ENCODE data around the gene HP. TPM values are rescaled to one million over a fixed set of nuclear protein-coding genes. Genes with fewer than 3 reads are reported as not detected.

HP gene
- total and polyA plus RNA-seq, 2 of the 13 experiments (the other 11 are each of a cell fraction or from before 2014, with no cell fraction given), result 387 to 524 TPM

DNA sequence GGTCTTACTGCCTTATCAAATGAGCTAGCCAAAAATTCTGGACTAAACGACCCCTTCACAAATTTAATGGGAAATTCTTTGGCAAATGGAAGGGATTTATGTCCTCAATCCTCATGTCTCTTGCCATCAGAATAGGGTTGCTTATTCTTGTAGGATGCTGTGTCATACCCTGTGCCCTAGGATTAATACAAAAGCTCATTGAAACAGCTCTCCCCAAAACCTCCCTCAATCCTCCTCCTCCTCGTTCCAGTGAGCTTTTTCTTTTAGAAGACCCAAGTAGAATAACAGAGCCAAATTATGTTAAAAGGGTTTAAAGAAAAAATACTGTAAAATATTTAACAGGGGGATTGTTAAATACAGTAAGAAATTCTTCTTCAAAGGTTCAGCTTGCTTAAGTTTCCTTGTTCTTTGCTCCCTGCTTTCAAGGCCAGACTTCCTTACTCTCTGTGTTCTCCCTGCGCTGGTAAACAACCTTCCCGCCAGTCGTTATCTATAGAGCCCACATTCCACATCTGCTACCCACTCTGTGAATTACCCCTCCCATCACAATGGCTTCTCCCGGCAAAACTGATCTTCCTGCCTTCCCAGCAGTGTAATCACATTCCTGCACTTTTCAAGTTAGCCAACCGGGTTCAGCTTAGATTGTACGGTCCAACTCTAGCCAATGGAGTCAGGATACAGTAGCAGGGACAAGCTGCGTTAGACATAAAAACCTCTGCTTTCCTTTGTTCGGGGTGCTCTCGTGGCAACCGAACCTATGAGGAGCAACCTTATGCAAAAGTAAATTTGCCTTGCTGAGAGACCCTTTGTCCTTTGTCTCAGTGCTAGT lies 18.4 kb downstream of the HP start (continued):
- TF ChIP-seq RBM22 (optimal IDR thresholded peaks at IDR 0.05; ENCODE audit: low read length), result no peak
- TF ChIP-seq ZNF766 (CRISPR knock-in tag; IDR thresholded peaks at IDR 0.05; ENCODE audit: borderline replicate concordance), result 0 out of 2 replicates have a peak, but pooled peaks have one; percentile 60
- TF ChIP-seq YEATS2 (CRISPR knock-in tag; IDR thresholded peaks at IDR 0.05; ENCODE audit: borderline replicate concordance), result peak; percentile 66
- peak; percentile 49; the same call in 1 of the 2 replicates for TF ChIP-seq ZNF644 (CRISPR knock-in tag; IDR thresholded peaks at IDR 0.05; ENCODE audit: low read depth)
- TF ChIP-seq, protein P1, sequence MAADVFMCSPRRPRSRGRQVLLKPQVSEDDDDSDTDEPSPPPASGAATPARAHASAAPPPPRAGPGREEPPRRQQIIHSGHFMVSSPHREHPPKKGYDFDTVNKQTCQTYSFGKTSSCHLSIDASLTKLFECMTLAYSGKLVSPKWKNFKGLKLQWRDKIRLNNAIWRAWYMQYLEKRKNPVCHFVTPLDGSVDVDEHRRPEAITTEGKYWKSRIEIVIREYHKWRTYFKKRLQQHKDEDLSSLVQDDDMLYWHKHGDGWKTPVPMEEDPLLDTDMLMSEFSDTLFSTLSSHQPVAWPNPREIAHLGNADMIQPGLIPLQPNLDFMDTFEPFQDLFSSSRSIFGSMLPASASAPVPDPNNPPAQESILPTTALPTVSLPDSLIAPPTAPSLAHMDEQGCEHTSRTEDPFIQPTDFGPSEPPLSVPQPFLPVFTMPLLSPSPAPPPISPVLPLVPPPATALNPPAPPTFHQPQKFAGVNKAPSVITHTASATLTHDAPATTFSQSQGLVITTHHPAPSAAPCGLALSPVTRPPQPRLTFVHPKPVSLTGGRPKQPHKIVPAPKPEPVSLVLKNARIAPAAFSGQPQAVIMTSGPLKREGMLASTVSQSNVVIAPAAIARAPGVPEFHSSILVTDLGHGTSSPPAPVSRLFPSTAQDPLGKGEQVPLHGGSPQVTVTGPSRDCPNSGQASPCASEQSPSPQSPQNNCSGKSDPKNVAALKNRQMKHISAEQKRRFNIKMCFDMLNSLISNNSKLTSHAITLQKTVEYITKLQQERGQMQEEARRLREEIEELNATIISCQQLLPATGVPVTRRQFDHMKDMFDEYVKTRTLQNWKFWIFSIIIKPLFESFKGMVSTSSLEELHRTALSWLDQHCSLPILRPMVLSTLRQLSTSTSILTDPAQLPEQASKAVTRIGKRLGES (CRISPR knock-in tag; IDR thresholded peaks at IDR 0.05; ENCODE audit: borderline replicate concordance), result no peak
- TF ChIP-seq GZF1 (CRISPR knock-in tag; IDR thresholded peaks at IDR 0.05), result no peak
- no peak for TF ChIP-seq ZBTB46 (CRISPR knock-in tag; IDR thresholded peaks at IDR 0.05; ENCODE audit: borderline replicate concordance)
- no peak for TF ChIP-seq NFE2L2 (IDR thresholded peaks at IDR 0.05; ENCODE audit: low read length)
- TF ChIP-seq MAZ (IDR thresholded peaks at IDR 0.05; ENCODE audit: borderline replicate concordance, low read depth, low read length), result peak; percentile 78; the same call in 1 of the 2 replicates
- TF ChIP-seq MAZ (CRISPR knock-in tag; IDR thresholded peaks at IDR 0.05; ENCODE audit: low read depth), result peak; percentile 77
- TF ChIP-seq MBNL3 (CRISPR knock-in tag; conservative IDR thresholded peaks at IDR 0.05), result no peak
- TF ChIP-seq, protein P2, sequence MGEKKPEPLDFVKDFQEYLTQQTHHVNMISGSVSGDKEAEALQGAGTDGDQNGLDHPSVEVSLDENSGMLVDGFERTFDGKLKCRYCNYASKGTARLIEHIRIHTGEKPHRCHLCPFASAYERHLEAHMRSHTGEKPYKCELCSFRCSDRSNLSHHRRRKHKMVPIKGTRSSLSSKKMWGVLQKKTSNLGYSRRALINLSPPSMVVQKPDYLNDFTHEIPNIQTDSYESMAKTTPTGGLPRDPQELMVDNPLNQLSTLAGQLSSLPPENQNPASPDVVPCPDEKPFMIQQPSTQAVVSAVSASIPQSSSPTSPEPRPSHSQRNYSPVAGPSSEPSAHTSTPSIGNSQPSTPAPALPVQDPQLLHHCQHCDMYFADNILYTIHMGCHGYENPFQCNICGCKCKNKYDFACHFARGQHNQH (CRISPR knock-in tag; IDR thresholded peaks at IDR 0.05), result peak; percentile 85
- TF ChIP-seq SOX5 (CRISPR knock-in tag; IDR thresholded peaks at IDR 0.05; ENCODE audit: borderline replicate concordance), result peak; percentile 86
- TF ChIP-seq SALL1 (CRISPR knock-in tag; IDR thresholded peaks at IDR 0.05), result peak; percentile 86
- TF ChIP-seq ZNF800 (CRISPR knock-in tag; IDR thresholded peaks at IDR 0.05), result 0 out of 2 replicates have a peak, but pooled peaks have one; percentile 42
- TF ChIP-seq DR1 (CRISPR knock-in tag; IDR thresholded peaks at IDR 0.05), result peak; percentile 70; the same call in 1 of the 2 replicates
- no peak for TF ChIP-seq ZNF615 (CRISPR knock-in tag; IDR thresholded peaks at IDR 0.05; ENCODE audit: borderline replicate concordance)
- peak; percentile 82 for TF ChIP-seq ZNF331 (CRISPR knock-in tag; IDR thresholded peaks at IDR 0.05)

Data from HepG2 (cell line).